Activated naive CD8-positive, alpha-beta T cell treated with anti-CD3 and anti-CD28 coated beads, Interleukin-2, amount 50 U/mL, for 16 hours (primary cell): Measurements from ENCODE around the gene PBLD.

Experiments
- DNase-seq: peaks from one replicate; pipeline ENCODE4 v3.0.0-alpha.2; 2020; ENCODE audit warnings: low read depth, low spot score

Gene PBLD

GRCh38 chr10:68332259-68333057 is at the start of gene PBLD:
PBLD (minus strand) TSS chr10:68332928; CDS start chr10:68306844, 26,084 bp downstream.
- DNase-seq: peak; percentile 4

- DNase-seq: no peak
Measured at GRCh38 chr10:68371604-68372003, 38.9 kb upstream of the PBLD start.

- DNase-seq: no peak
Measured at GRCh38 chr10:68367121-68367520, 34.4 kb upstream of the PBLD start.

- no peak for DNase-seq
Measured at GRCh38 chr10:68366600-68366999, 33.9 kb upstream of the PBLD start.

GRCh38 chr10:68365611-68366010 is 32.9 kb upstream of the PBLD start:
- no peak for DNase-seq

- no peak for DNase-seq
Measured at GRCh38 chr10:68364101-68364886, 31.6 kb upstream of the PBLD start.

- DNase-seq: no peak
Measured at GRCh38 chr10:68362590-68362989, 29.9 kb upstream of the PBLD start.

- no peak for DNase-seq
Measured at GRCh38 chr10:68359189-68359588, 26.5 kb upstream of the PBLD start.

GRCh38 chr10:68353537-68353936 is 20.8 kb upstream of the PBLD start:
- no peak for DNase-seq

- peak; percentile 9 for DNase-seq
Measured at GRCh38 chr10:68348265-68348741, 15.6 kb upstream of the PBLD start.

GRCh38 chr10:68346774-68347173 is 14.0 kb upstream of the PBLD start:
- DNase-seq: no peak

- no peak for DNase-seq
Measured at GRCh38 chr10:68345621-68346020, 12.9 kb upstream of the PBLD start.

GRCh38 chr10:68342909-68343516 is 10.3 kb upstream of the PBLD start:
- DNase-seq: no peak

- no peak for DNase-seq
Measured at GRCh38 chr10:68340358-68341080, 7.8 kb upstream of the PBLD start.

GRCh38 chr10:68336754-68337351 is 4.1 kb upstream of the PBLD start:
- DNase-seq: no peak

- no peak for DNase-seq
Measured at GRCh38 chr10:68334672-68335467, 2.1 kb upstream of the PBLD start.

- no peak for DNase-seq
Measured at GRCh38 chr10:68333440-68334431, 1.0 kb upstream of the PBLD start.

GRCh38 chr10:68333058-68333395 is 299 bp upstream of the PBLD start:
- no peak for DNase-seq
